Suprapubic skin (tissue), 4 donors: ENCODE results near the gene SYTL1.

Source experiments
- CTCF ChIP-seq, 2 donors: fragments of 200-600 bp in 1 of 2; fragments of 450-650 bp in 1 of 2; sonication (generic) in 1 of 2; IDR thresholded peaks; one replicate each; pipeline ENCODE4 v1.5.1; 2016 to 2019; ENCODE audit warnings: antibody characterized with exemption in 2 of 2, mild to moderate bottlenecking in 1 of 2, moderate library complexity in 1 of 2
- EP300 ChIP-seq: sonication (generic); formaldehyde crosslinking; IDR thresholded peaks from one replicate; pipeline ENCODE4 v1.6.1; 2017; ENCODE audit warnings: antibody characterized with exemption
- POLR2A ChIP-seq, 2 donors: fragments of 450-650 bp; IDR thresholded peaks; one replicate each; pipeline ENCODE4 v1.6.1; 2017; ENCODE audit warnings: antibody characterized with exemption in 2 of 2, mild to moderate bottlenecking in 2 of 2, moderate library complexity in 2 of 2
- POLR2AphosphoS5 ChIP-seq, 3 donors: sonication (generic); formaldehyde crosslinking; IDR thresholded peaks; one replicate each; pipeline ENCODE4 v1.6.1; 2017; ENCODE audit warnings: antibody characterized with exemption in 3 of 3

- TF ChIP-seq CTCF (IDR thresholded peaks at IDR 0.05) (no peak), POLR2A (IDR thresholded peaks at IDR 0.05) (no peak), POLR2AphosphoS5 (IDR thresholded peaks at IDR 0.05) (no peak), EP300 (no peak)
These were observed 3.5 kb downstream of the SYTL1 start for GRCh38 chr1:27345272-27345671.
